Measurements from ENCODE around the gene RASL10A.

DNA sequence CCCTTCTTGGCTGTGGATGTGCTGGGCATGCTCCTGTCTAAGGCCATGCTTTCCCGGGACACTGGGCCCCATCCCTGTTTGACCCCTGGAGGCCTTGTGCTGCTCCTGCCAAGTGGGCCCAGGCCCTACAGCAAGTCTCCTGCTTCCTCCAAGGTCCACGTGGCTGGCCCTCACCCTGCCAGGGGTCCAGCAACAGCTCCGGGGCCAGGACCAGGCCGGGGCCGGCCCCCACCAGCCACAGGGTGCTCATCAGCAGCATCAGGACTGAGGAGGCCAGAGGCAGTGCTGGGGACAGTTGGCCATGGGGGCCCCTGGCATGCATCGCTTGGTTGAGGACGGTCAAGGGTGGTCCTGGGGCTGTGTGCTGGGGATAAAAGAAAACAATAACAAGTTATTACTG lies 50.2 kb downstream of the RASL10A start:
- TF ChIP-seq POLR2AphosphoS5 (IDR thresholded peaks at IDR 0.05) (peak in 2 of 3 donors; percentile 19 to 41), POLR2A (IDR thresholded peaks at IDR 0.05) (no peak)
- TF ChIP-seq, protein P1, sequence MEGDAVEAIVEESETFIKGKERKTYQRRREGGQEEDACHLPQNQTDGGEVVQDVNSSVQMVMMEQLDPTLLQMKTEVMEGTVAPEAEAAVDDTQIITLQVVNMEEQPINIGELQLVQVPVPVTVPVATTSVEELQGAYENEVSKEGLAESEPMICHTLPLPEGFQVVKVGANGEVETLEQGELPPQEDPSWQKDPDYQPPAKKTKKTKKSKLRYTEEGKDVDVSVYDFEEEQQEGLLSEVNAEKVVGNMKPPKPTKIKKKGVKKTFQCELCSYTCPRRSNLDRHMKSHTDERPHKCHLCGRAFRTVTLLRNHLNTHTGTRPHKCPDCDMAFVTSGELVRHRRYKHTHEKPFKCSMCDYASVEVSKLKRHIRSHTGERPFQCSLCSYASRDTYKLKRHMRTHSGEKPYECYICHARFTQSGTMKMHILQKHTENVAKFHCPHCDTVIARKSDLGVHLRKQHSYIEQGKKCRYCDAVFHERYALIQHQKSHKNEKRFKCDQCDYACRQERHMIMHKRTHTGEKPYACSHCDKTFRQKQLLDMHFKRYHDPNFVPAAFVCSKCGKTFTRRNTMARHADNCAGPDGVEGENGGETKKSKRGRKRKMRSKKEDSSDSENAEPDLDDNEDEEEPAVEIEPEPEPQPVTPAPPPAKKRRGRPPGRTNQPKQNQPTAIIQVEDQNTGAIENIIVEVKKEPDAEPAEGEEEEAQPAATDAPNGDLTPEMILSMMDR (IDR thresholded peaks at IDR 0.05 in 8 of 11, conservative IDR thresholded peaks at IDR 0.05 in 3 of 11) = no peak

Measured in spleen (tissue), 7 donors.